RPMI7951 (cell line): ENCODE data around the gene PRTFDC1. TPM values are rescaled to one million over a fixed set of nuclear protein-coding genes. Genes with fewer than 3 reads are reported as not detected.
A peak's percentile ranks its signal among the peaks of the same experiment; 100 is the strongest.
"Not testable (repeated sequence)": the region's sequence is repeated elsewhere in the genome, so short reads cannot be mapped to it uniquely, and the experiment has no call there.

Source experiments
- DNase-seq: peaks from one replicate; pipeline ENCODE4 v3.0.0-alpha.2; 2012; ENCODE audit warnings: low read depth
- total RNA-seq: library from RNA; depleted of rRNA; stranded (reverse); fragments of >200 nt; shearing (Covaris generic); gene quantifications from 2 replicates; pipeline ENCODE4 v1.2.3, GENCODE V29; 2014

Gene PRTFDC1
- total RNA-seq, 1 experiment from 2014 or later: not detected

DNA sequence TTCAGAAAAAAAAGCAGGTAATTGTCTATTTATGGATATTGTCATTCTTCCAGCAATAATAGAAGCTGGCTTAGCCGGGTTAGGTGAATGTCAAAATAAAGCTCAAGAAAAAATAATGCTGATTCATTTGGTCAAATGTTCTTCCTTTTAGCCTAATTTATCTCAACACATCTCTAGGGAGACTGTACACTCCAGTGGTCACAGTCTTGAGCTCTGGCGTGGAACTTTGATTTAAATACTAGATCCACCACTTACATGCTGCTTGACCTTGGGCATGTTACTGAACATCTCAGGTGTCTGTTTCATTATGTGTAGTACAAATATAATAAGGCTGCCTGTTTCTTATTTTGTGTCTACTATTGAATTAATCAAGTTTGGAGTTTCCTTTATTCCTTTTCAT, 22.0 kb downstream of the PRTFDC1 start:
- no peak for DNase-seq

GRCh38 chr10:24929904-24930303, 22.5 kb downstream of the PRTFDC1 start:
- no peak for DNase-seq

DNA sequence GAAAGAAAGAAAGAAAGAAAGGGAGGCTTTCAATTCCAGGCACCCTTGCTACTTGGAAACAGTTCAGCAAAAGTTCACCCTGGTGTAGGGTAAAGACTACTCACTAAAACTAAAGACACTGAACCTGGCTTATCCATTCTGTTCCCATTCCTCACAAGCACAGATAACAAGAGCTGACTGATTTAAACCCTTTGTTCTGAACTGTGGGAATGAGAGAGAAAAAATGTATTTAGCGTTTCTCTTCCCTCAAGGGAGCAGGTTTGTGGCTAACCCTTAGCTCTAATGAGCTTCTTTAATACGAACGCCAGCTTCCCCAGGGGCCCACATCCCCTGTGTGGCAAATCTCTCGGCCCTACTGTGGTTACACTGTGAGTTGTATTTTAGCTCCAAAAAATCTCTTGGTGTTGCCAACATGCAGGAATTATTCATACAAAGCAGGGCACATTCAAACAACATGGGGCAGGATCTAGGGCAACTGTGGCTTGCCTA, 23.3 kb downstream of the PRTFDC1 start:
- DNase-seq: peak; percentile 57

DNA sequence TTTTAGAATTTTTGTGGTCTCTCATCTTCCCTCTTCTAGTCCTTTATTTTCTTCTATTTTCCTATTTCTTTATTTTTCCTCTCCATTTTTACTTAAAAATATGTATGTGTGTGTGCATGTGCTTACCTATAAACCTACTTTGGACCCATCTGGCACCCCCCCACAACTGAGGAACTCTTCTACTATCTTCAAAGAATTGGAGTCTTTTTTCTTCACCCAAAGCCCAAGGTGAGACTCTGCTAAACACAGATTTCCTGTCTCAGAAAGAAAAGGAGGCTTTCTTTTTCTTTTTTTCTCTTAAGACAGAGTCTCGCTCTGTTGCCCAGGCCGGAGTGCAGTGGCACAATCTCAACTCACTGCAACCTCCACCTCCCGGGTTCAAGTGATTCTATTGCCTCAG, 24.2 kb downstream of the PRTFDC1 start:
- no peak for DNase-seq

DNA sequence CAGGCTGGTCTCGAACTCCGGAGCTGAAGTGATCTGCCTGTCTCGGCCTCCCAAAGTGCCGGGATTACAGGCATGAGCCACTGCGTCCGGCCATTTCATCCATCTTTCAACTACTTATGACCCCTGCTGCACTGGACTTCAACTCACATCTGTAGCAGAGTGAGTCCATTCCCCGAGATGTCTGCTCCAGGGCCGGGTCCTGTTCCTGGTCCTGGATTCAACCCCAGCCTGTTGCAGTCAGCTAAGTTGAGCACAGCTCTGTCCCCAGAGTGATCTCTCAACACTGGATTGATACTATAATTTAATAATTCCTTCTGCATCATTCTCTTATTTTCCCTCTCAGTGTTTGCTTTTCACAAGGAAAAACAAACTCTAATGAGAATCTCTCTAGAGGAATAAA, 25.8 kb downstream of the PRTFDC1 start:
- no peak for DNase-seq

GRCh38 chr10:24925799-24926198, 26.6 kb downstream of the PRTFDC1 start:
- DNase-seq: no peak

DNA sequence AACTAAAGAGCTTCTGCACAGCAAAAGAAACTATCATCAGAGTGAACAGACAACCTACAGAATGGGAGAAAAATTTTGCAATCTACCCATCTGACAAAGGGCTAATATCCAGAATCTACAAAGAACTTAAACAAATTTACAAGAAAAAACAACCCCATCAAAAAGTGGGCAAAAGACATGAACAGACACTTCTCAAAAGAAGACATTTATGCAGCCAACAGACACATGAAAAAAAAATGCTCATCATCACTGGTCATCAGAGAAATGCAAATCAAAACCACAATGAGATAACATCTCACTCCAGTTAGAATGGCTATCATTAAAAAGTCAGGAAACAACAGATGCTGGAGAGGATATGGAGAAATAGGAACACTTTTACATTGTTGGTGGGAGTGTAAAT, 27.9 kb downstream of the PRTFDC1 start:
- not testable (repeated sequence) for DNase-seq

GRCh38 chr10:24922222-24922868, 30.1 kb downstream of the PRTFDC1 start:
- not testable (repeated sequence) for DNase-seq

- peak; percentile 94 for DNase-seq
Observed at GRCh38 chr10:24920907-24921881, 31.2 kb downstream of the PRTFDC1 start.

DNA sequence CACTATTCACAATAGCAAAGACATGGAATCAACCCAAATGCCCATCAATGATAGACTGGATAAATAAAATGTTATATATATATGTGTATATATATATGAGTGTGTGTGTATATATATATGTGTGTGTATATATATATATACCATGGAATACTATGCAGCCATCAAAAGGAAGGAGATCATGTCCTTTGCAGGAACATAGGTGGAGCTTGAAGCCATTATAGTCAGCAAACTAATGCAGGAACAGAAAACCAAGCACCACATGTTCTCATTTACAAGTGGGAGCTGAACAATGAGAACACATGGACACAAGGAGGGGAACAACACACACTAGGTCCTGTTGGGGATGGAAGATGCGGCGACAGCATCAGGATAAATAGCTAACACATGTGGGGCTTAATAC, 32.2 kb downstream of the PRTFDC1 start:
- DNase-seq: not testable (repeated sequence)

- not testable (repeated sequence) for DNase-seq
Observed at GRCh38 chr10:24919629-24920028, 32.8 kb downstream of the PRTFDC1 start.

DNA sequence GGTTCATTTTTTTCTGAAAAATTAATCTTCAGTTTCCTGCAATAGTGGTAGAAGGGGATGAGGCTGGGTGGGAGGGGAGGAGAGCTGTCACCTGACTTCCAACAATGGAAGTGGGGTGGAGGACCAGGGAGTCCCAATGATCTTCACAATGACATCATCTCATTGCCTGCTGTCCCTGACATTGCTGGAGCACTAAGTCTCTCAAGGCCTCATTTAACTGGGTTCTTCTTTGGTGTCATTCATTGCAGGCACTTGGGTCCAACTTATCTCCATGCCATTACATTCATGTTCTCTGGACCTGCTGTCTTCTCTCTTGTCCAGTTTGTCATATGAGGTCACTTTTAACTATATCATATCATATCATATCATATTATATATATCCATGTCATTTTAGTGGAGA, 34.4 kb downstream of the PRTFDC1 start:
- DNase-seq: no peak

DNA sequence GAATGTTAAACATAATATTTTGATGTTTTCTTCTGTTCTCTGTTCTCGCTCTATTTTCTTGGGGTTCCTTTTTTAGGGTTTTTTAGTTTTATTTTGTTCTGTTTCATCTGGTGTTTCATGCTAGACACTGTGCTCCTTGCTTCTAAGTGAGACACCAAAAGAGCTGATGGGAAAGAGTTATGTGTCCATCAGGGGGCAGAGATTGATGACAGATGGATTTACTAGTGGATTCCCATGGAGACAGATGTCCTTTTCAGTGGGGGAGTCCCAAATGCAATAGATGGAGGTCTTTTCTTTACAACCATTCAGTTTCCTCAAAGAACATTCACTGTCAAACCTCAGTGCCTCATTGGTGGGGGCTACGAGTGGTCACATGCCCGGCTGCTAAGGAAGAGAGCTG, 34.9 kb downstream of the PRTFDC1 start:
- DNase-seq: no peak

DNA sequence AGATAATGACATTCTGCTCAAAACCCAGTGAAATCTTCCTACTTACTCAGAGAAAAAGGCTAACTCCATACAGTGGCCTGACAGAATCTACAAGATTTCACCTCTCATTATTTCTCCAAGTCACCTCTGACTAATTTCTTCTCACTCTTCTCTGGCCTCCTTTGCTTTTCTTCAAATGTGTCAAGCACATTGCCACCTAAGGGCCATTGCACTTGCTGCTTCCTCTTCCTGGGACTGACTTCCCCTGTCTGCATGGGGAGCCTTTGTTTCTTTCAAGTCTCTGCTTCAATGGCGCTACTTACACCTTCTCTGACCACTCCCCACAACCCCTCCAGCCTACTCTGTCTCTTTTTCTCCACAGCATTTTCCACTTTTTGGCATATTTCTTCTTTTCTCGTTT, 36.0 kb downstream of the PRTFDC1 start:
- no peak for DNase-seq

- DNase-seq: no peak
Observed at GRCh38 chr10:24915304-24915703, 37.1 kb downstream of the PRTFDC1 start.

DNA sequence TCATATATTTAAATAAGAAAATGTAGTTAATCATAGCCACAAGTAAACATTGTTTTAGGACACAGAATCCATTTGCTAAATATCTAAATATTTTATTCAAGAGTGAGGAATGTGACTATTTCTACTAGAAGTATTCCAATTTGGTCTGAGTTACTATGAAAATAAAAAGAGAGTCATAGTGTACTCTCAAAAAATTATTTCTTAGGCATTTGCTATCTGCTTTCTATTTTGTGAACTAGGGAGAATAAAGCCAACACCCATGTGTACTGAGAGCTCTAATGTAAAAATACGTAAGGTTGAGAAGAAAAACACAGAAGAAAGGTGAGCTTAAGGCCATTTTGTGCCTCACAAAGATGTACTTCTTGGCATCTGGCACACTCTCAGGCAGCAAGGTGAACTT, 38.3 kb downstream of the PRTFDC1 start:
- no peak for DNase-seq

GRCh38 chr10:24912215-24912614, 40.2 kb downstream of the PRTFDC1 start:
- DNase-seq: peak; percentile 80

DNA sequence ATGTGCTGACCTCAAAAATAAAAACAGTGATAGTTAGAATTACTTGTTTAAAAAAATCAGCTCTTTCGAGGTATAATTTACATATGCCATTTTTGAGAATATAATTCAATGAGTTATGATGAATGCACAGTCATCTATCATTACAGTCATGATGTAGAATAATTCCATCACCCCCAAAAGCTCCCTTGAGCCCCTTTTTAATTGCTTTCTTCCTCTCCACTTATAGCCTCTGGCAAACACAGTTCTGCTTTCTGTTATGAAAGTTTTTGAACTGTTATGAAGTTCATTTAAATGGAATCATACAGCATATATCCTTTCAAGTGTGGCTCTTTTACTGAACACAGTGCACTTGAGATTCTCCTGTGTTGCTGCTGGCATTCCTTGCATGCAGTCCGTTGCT, 41.4 kb downstream of the PRTFDC1 start:
- no peak for DNase-seq

DNA sequence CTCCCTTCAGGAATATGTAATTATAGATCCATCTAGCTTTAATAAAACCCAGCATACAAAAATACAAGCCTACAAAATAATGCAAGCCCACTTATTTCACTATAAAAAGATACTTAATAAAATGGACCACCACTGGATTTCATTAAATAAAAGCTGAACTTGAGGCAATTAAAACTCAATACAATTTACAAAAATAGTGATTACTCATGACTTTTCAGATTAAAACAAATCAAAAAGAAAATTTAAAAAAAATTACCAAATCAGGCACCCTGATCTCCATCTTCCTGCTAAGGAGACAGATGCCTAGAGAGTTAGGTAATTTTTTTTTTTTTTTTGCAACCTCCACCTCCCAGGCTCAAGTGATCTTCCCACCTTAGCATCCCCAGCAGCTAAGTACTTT, 41.8 kb downstream of the PRTFDC1 start:
- no peak for DNase-seq

DNA sequence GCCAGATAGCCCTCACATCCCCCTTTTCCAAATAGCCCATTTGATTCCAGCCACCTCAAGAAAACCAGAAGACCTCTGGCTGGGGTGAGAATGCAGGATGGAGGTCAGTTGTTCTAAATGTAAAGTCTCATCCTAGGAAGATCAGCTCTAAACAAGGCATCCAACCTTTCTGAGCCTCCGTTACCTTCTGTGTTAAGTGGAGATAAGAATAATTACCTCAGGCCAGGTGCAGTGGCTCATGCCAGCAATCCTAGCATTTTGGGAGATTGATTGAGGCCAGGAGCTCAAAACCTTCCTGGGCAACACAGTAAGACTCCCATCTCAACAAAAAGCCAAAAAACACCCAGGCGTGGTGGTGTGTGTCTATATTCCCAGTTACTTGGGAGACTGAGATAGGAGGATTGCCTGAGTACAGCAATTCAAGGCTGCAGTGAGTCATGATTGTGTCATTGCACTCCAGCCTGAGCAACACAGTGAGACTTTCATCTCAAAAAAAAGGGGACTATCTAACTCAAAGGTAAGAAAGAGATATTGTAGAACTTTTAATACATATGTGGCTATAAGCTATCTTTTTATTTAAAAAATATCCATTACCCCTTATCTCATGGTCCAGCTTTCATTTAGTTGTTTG, 43.5 kb downstream of the PRTFDC1 start:
- DNase-seq: peak; percentile 85

- peak; percentile 29 for DNase-seq
Observed at GRCh38 chr10:24907956-24908355, 44.5 kb downstream of the PRTFDC1 start.

GRCh38 chr10:24906372-24906771, 46.0 kb downstream of the PRTFDC1 start:
- no peak for DNase-seq
